Calu3 (cell line): ENCODE data around the gene ECSIT. TPM values are rescaled to one million over a fixed set of nuclear protein-coding genes. Genes with fewer than 3 reads are reported as not detected.

Experiments used
- BruUV-seq: library from RNA; stranded (reverse); fragments of 400-500 nt; replicated peaks from 2 replicates; lab custom pipeline; 2021; lab: Mats Ljungman, UMichigan
- CTCF ChIA-PET: fragments of 300-600 bp; sonication (Branson Sonifier 250); formaldehyde crosslinking; loops from one replicate; lab custom pipeline; 2022; ENCODE audit warnings: antibody characterized with exemption; lab: Charles Lee
- DNase-seq: peaks from one replicate; pipeline ENCODE4 v3.0.0; 2022
- H3K27ac Mint-ChIP-seq: one replicate; pipeline ENCODE4 v1.8.0; 2022; ENCODE audit warnings: mixed read lengths; ENCODE audit not compliant: unreplicated experiment
- H3K27me3 Mint-ChIP-seq: one replicate; pipeline ENCODE4 v1.8.0; 2022; ENCODE audit warnings: mixed read lengths; ENCODE audit not compliant: unreplicated experiment
- H3K36me3 Mint-ChIP-seq: one replicate; pipeline ENCODE4 v1.8.0; 2022; ENCODE audit warnings: mild to moderate bottlenecking, moderate library complexity, mixed read lengths; ENCODE audit not compliant: insufficient read depth, unreplicated experiment
- H3K4me1 Mint-ChIP-seq: one replicate; pipeline ENCODE4 v1.8.0; 2022; ENCODE audit warnings: mild to moderate bottlenecking, low read depth, mixed read lengths; ENCODE audit not compliant: unreplicated experiment
- H3K4me3 Mint-ChIP-seq: one replicate; pipeline ENCODE4 v1.8.0; 2022; ENCODE audit warnings: mild to moderate bottlenecking, low read depth, moderate library complexity, mixed read lengths; ENCODE audit not compliant: unreplicated experiment
- H3K9me3 Mint-ChIP-seq: one replicate; pipeline ENCODE4 v1.8.0; 2022; ENCODE audit warnings: low read depth, mixed read lengths; ENCODE audit not compliant: unreplicated experiment
- CTCF ChIP-seq: fragments of 200-600 bp; IDR thresholded peaks from one replicate; pipeline ENCODE4 v1.8.0; 2022; ENCODE audit warnings: antibody characterized with exemption; ENCODE audit not compliant: unreplicated experiment
- intact Hi-C: fragments of 100-400 bp; cut with micrococcal nuclease; formaldehyde crosslinking; loops from one replicate; pipeline ENCODE4 v1.10.0; 2022; ENCODE audit not compliant: unreplicated experiment
- total RNA-seq: library from RNA; stranded (reverse); gene quantifications from 2 replicates; pipeline ENCODE4 v1.2.3, GENCODE V29; 2022

Gene ECSIT
- total RNA-seq, 1 experiment from 2014 or later, result 22.1 TPM

- Mint-ChIP-seq H3K36me3 (peaks cover 38% of the 10 kb centered on the region), H3K9me3 (no peaks in the 10 kb centered on the region), H3K4me1 (no peaks in the 10 kb centered on the region), H3K4me3 (peak overlapping the region; percentile 78), H3K27me3 (no peaks in the 10 kb centered on the region), H3K27ac (peak overlapping the region; percentile 88)
- intact Hi-C loops, result no loop called here
- no peak for TF ChIP-seq CTCF
- DNase-seq, result no peak
- CTCF ChIA-PET, result no interaction called here
- TSS peak; percentile 74 for BruUV-seq
These were observed 22.8 kb downstream of the ECSIT start for GRCh38 chr19:11506101-11506555.

GRCh38 chr19:11505504-11506100, 23.3 kb downstream of the ECSIT start, which contains the start of gene ZNF653:
ZNF653 (minus strand) TSS chr19:11505839; CDS start chr19:11505786, 53 bp downstream.
- CTCF ChIA-PET, result no interaction called here
- Mint-ChIP-seq H3K27ac (peak within 1 kb of the TSS; percentile 88), H3K4me3 (peak within 1 kb of the TSS; percentile 78), H3K4me1 (no peaks in the 10 kb centered on the region), H3K36me3 (peaks cover 34% of the 10 kb centered on the region), H3K9me3 (no peaks in the 10 kb centered on the region), H3K27me3 (no peaks in the 10 kb centered on the region)
- DNase-seq, result peak; percentile 86
- intact Hi-C loops, result no loop called here
- no peak for TF ChIP-seq CTCF
- no TSS peak for BruUV-seq

GRCh38 chr19:11505032-11505503, 23.9 kb downstream of the ECSIT start:
- Mint-ChIP-seq H3K9me3 (no peaks in the 10 kb centered on the region), H3K4me3 (peak overlapping the region; percentile 78), H3K36me3 (peaks cover 37% of the 10 kb centered on the region), H3K27me3 (no peaks in the 10 kb centered on the region), H3K4me1 (no peaks in the 10 kb centered on the region), H3K27ac (peak overlapping the region; percentile 88)
- intact Hi-C loops, result no loop called here
- DNase-seq, result peak; percentile 95
- TF ChIP-seq CTCF, result no peak
- CTCF ChIA-PET, result no interaction called here
- BruUV-seq, result no TSS peak

- DNase-seq, result no peak
- Mint-ChIP-seq H3K4me3 (peak overlapping the region; percentile 78), H3K4me1 (no peaks in the 10 kb centered on the region), H3K27me3 (no peaks in the 10 kb centered on the region), H3K27ac (peak overlapping the region; percentile 88), H3K9me3 (no peaks in the 10 kb centered on the region), H3K36me3 (peaks cover 38% of the 10 kb centered on the region)
- no TSS peak for BruUV-seq
- no peak for TF ChIP-seq CTCF
- intact Hi-C loops, result no loop called here
- CTCF ChIA-PET, result no interaction called here
These were observed 24.4 kb downstream of the ECSIT start for GRCh38 chr19:11504502-11505031.
